GM21723 (cell line): ENCODE results near the gene UBE2D2.

Experiments used
- ATAC-seq: cut with Tn5 transposase; IDR thresholded peaks from one replicate; pipeline ENCODE4 v1.9.1; 2021; ENCODE audit warnings: mild to moderate bottlenecking, moderate library complexity; ENCODE audit not compliant: unreplicated experiment

UBE2D2 gene

GRCh38 chr5:139658928-139659667, 98.0 kb downstream of the UBE2D2 start:
- no peak for ATAC-seq

DNA sequence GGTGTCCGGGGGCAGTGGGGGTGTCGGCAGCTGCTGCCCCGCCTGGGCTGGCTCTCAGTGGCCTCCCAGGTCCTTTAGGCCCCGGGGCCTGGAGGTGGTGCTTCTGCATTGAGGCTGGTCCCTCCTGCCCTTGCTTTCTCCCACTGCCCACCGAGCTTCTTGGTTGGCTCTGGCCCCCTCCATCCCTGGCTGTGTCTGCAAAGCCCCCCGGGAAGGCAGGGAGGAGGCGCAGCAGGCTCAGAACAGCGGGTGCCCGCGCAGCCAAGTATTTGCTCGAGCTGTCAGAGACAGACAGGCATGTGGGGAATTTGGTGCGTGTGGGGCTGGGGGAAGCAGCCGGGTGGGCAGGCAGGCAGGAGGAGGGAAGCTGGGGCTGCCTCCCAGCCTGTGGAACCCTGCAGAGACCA, 98.6 kb downstream of the UBE2D2 start:
- no peak for ATAC-seq

- ATAC-seq = no peak
These were observed 99.2 kb downstream of the UBE2D2 start for GRCh38 chr5:139660105-139660922.

- ATAC-seq = peak; percentile 23
These were observed 100.0 kb downstream of the UBE2D2 start for GRCh38 chr5:139660923-139661814.

DNA sequence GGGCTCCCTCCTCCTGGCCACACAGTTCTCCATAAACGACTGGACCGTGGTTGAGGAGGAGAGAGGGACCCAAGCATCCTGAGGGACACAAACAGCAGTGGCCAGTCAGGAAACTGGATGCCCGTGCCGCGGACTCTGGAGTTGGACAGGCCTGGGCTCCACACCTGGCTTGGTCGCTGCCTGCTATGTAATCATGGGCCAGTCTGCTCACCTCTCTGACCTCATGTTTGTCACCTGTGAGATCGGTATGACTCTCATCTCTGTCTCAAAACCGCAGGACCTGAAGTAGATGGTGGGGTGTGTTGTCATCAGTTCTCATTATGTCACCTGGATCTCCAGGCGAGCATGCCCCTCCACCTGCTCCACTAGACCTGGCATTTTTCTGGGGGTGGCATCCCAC, 101.5 kb downstream of the UBE2D2 start:
- no peak for ATAC-seq

DNA sequence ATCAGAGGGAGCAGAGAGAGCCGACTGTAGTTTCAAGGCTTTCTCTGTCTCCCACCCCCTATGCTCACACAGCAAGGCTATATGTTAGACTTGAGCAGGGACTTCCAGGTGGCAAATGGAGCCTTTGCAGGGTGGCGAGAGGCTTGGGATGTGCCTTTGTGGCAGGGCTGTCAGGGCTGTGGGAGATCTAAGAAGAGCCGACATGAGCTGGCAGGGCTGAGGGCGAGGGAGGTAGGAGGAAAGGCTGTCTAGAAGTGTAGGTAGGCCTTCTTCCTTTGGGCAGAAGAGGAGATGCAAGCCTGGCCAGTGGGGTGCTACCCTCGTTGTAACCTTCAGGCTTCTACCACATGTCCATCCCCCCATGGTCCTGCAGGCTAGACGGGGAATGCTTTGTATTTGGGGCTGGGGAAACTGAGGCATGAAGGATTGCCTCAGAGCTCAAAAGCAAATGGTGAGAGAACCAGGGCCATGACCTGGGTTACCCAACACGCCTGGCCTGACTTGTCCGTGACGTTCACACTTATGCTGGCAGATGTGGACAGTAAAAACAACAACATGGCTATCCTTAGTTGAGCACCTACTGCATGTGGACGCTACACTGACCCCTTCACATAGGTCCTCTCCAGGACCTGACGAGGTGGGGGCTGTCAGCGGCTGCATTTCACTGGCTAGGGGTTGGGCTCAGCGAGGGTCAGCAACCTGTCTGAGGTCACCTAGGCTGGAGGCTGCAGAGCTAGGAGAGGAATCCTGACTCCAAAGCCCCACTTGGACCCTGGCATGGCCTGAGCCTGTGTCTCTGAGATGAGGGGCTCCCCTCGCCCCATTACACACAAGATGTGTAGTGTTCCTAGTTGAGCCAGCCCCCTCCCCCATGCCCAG, 102.3 kb downstream of the UBE2D2 start:
- ATAC-seq = no peak

GRCh38 chr5:139664086-139664693, 103.1 kb downstream of the UBE2D2 start:
- peak; percentile 40 for ATAC-seq

- no peak for ATAC-seq
These were observed 103.7 kb downstream of the UBE2D2 start for GRCh38 chr5:139664727-139665351.

DNA sequence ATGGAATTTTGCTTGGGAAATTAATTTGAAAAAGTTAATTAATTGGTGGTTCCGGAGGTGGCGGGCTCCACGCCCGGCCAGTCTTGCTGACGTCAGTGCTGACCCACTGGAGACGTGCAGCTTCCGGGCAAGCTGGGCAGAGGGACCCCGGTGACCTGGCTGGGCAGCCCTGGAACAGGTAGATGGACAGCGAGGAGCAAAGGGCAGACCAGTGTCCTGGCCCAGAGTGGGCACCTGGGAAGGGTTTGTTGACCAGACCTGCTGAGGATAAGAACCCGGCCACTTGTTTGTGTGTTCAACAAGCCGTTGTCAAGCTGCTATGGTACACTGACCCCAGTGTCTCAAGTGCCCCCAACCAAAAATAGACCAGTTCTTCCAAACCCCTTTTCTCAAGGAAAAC, 104.5 kb downstream of the UBE2D2 start:
- ATAC-seq = no peak

DNA sequence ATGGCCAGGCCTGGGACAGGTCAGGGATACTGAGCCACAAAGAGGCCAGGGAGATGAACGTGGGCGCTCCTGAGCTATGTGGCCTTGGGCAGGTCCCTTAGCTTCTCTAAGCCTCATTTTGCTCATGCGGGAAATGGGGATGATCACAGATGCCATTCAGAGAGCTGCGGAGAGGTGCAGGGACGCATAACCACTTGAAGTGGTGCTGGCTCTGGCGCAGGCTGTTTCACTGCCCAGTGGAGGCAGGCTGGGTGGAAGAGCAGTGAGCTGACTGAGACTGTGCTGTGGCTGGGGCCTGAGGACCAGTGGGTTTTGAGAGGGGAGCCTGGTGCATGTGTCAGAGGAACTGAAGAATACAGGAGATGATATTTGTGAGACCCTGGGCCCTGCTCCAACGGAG, 105.4 kb downstream of the UBE2D2 start:
- ATAC-seq = no peak

DNA sequence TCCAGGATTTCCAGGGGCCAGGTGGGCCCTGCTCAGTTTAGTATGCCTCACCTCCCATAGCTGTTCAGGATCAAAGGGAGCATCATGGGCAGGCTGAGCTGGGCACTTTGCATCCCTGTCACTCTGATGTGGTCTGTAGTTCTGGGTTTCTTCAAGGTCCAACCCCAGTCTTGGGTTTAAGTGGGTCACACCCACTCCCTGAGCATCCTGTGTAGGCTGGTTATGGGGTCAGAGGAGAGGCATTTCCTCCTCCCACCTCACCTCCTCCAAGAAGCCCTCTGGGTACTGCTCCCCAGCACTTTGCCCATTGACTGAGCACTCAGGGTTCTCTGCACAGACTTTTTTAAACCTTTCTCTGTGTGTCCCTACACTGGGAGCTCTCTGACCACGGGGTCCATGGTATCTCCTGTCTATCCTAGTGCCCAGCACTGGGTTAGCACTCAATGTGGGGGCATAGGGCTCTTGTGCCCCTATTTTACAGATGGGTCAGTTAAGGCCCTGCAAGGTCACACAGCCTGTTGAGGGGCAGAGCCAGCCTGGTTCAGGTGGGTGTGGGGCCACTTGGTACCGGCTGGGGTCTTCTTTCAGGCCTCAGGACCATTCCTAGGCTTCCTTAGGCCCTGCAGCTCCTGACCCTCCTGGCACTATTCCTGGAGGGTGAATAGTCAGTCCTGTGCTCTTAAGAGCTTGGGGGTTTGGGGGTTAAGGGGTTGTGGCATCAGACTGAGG, 106.0 kb downstream of the UBE2D2 start:
- no peak for ATAC-seq

- ATAC-seq = no peak
These were observed 106.6 kb downstream of the UBE2D2 start for GRCh38 chr5:139667730-139668063.

DNA sequence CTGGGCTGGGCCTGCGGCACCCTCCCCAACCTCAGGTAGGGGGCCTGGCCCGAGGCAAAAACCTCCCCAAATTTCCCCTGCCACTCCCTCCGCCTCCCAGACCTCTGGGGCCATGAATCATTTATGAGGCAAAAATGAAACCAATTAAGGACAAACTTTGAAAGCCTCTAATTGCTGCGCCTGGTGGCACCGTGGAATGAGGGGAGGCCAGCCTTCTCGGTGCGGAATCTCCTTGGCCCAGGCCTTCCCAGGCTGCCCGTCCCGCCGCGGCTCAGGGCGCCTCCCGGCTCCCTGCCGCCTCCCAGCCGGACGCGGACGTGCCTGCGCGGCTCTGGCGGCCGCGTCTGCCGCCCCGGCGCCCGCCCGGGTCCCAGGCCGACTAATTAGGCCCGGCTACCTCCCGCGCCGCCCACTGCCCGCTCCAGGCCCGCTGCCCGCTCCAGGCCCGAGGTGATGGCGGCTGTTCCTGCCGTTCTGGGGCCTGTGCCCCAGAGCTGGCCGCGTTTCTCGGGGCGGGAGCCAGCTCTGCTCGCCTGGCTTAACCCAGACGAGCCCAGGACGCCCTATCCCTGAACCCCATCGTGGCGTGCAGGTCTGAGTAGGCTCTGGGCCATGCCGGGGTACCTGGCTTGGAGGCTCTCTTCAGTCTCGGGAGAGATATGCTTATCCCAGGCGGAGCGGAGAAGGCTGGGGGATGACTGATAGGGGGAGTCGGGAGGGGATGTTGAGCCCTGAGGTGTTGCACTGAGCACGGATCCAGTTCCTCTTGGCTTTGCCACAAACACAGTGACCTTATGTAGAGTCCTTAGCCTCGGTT, 107.1 kb downstream of the UBE2D2 start:
- no peak for ATAC-seq

DNA sequence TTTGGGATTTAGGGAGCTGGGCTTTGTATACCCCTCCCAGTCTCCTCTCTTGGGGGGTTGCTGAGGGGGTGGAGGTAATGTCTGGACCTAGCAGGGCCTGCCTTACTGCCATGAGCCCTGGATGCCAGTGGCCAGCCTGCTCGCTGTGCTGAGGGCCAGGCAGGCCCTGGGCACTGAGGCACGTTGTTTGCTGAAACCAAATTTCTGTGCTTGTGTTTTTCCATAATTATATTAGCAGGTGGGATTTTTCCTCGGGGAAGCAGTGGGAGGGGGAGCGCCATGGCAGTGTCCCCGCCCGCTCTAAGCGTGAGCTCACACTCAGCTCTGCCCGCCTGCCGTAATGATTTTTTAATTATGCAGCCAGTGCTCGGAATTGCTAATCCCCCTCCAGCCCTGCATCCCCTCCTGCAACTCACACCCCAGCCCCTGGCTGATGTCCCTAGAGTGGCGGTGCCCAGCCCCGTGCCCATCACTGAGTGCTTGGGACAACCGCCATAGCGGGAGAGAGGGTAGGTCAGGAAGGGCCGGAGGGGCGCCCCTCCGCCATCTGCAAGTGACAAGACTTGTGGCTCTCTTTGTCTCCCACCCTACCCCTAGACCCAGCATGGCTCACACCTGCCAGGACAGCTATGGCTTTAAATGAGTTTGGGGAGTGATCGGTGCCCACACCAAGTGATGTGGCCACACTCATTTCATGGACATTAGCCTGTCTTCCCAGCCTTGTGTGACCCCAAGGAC, 108.0 kb downstream of the UBE2D2 start:
- no peak for ATAC-seq

GRCh38 chr5:139669662-139670368, 108.7 kb downstream of the UBE2D2 start:
- ATAC-seq = peak; percentile 30

GRCh38 chr5:139670369-139671095, 109.4 kb downstream of the UBE2D2 start:
- ATAC-seq = peak; percentile 41
